GM23248 (cell line): ENCODE measurements around the gene SERPINH1. TPM values are rescaled to one million over a fixed set of nuclear protein-coding genes. Genes with fewer than 3 reads are reported as not detected.

Experiments used
- DNase-seq: peaks from one replicate; pipeline ENCODE4 v3.0.0-alpha.2; 2015
- H2AFZ ChIP-seq: fragments of 200-600 bp; sonication (generic); 2 replicates; pipeline ENCODE4 v1.6.1; 2016; ENCODE audit warnings: antibody characterized with exemption
- H3F3A ChIP-seq: fragments of 200-600 bp; sonication (generic); 2 replicates; pipeline ENCODE4 v1.6.1; 2016; ENCODE audit warnings: mild to moderate bottlenecking, antibody characterized with exemption, mixed run types; ENCODE audit not compliant: insufficient read depth
- H3K27ac ChIP-seq: fragments of 200-600 bp; sonication (generic); 2 replicates; pipeline ENCODE4 v1.5.1; 2016; ENCODE audit warnings: mild to moderate bottlenecking
- H3K27me3 ChIP-seq: fragments of 200-600 bp; sonication (generic); replicated peaks from 2 replicates; pipeline ENCODE4 v1.6.1; 2016; ENCODE audit warnings: mild to moderate bottlenecking; ENCODE audit not compliant: insufficient read depth
- H3K36me3 ChIP-seq: fragments of 200-600 bp; sonication (generic); 2 replicates; pipeline ENCODE4 v1.6.1; 2016; ENCODE audit warnings: low read depth, mild to moderate bottlenecking
- H3K4me1 ChIP-seq: fragments of 200-600 bp; sonication (generic); 2 replicates; pipeline ENCODE4 v1.6.1; 2016; ENCODE audit warnings: mild to moderate bottlenecking; ENCODE audit not compliant: insufficient read depth
- H3K4me2 ChIP-seq: fragments of 200-600 bp; sonication (generic); one replicate; pipeline ENCODE4 v1.6.1; 2016; ENCODE audit warnings: mild to moderate bottlenecking; ENCODE audit not compliant: unreplicated experiment
- H3K4me3 ChIP-seq: fragments of 200-600 bp; sonication (generic); 2 replicates; pipeline ENCODE4 v1.5.1; 2016; ENCODE audit warnings: mild to moderate bottlenecking
- H3K79me2 ChIP-seq: fragments of 200-600 bp; sonication (generic); 2 replicates; pipeline ENCODE4 v1.6.1; 2016; ENCODE audit warnings: mild to moderate bottlenecking; ENCODE audit not compliant: insufficient read depth
- H3K9ac ChIP-seq: fragments of 200-600 bp; sonication (generic); 2 replicates; pipeline ENCODE4 v1.6.1; 2016; ENCODE audit warnings: mild to moderate bottlenecking
- H3K9me2 ChIP-seq: fragments of 200-600 bp; sonication (generic); 2 replicates; pipeline ENCODE4 v1.6.1; 2016; ENCODE audit warnings: mixed run types, mild to moderate bottlenecking, moderate library complexity; ENCODE audit not compliant: insufficient read depth
- H3K9me3 ChIP-seq: fragments of 200-600 bp; sonication (generic); one replicate; pipeline ENCODE4 v1.6.1; 2017; ENCODE audit warnings: low read depth
- H4K20me1 ChIP-seq: fragments of 200-600 bp; sonication (generic); 2 replicates; pipeline ENCODE4 v1.6.0; 2016; ENCODE audit not compliant: insufficient read depth
- EZH2 ChIP-seq: fragments of 200-600 bp; sonication (generic); IDR thresholded peaks from 2 replicates; pipeline ENCODE4 v1.6.1; 2018; ENCODE audit warnings: antibody characterized with exemption, mild to moderate bottlenecking; ENCODE audit not compliant: insufficient read depth, poor library complexity, severe bottlenecking
- EZH2phosphoT487 ChIP-seq: fragments of 200-600 bp; sonication (generic); IDR thresholded peaks from 2 replicates; pipeline ENCODE4 v1.6.1; 2018; ENCODE audit warnings: antibody characterized with exemption, moderate library complexity, mild to moderate bottlenecking, low read depth; ENCODE audit not compliant: insufficient read depth
- WGBS, 2 experiments: methylation state at CpG; one replicate each; pipeline ENCODE4 v1.1.6; 2015 to 2017; ENCODE audit warnings: low lambda C conversion rate in 2 of 2, low coverage in 1 of 2; ENCODE audit errors: missing lambda C conversion rate in 2 of 2; 5-methylcytosine and 5-hydroxymethylcytosine counted together
- in situ Hi-C: fragments of 300-500 bp; cut with MboI; formaldehyde crosslinking; loops from 2 replicates; pipeline ENCODE4 v1.15.0; 2020
- polyA plus RNA-seq: library from polyadenylated mRNA; unstranded; fragments of >200 nt; fragmentation: Nextera tagmentation; extraction: Ambion mirVana; gene quantifications from 2 replicates; pipeline ENCODE4 v1.2.1, GENCODE V29; 2016
- total RNA-seq: library from RNA; depleted of rRNA; stranded (reverse); fragments of >200 nt; shearing (Covaris generic); gene quantifications from 2 replicates; pipeline ENCODE4 v1.2.3, GENCODE V29; 2014

The SERPINH1 gene
- total and polyA plus RNA-seq, 2 experiments from 2014 or later = 520 to 1,872 TPM

- Histone ChIP-seq H4K20me1 (no peaks in the 10 kb centered on the region), H3F3A (no peaks in the 10 kb centered on the region), H3K9ac (no peak overlapping the region), H2AFZ (no peak overlapping the region), H3K4me1 (peaks cover 4% of the 10 kb centered on the region), H3K9me3 (no peaks in the 10 kb centered on the region), H3K9me2 (no peaks in the 10 kb centered on the region), H3K27ac (no peak overlapping the region), H3K27me3 (no peaks in the 10 kb centered on the region), H3K4me3 (no peak overlapping the region), H3K4me2 (no peak overlapping the region), H3K36me3 (no peaks in the 10 kb centered on the region), H3K79me2 (no peaks in the 10 kb centered on the region)
- in situ Hi-C loops = no loop called here
- DNase-seq = no peak
- 91 to 94% methylated on average over 6 to 7 of the region's 7 CpGs for WGBS, 2 experiments
- TF ChIP-seq EZH2 = no peak
Measured at GRCh38 chr11:75522286-75523044, 39.6 kb upstream of the SERPINH1 start.

GRCh38 chr11:75523189-75523588 is 38.9 kb upstream of the SERPINH1 start:
- 87 to 89% methylated on average over 5 of the region's 5 CpGs for WGBS, 2 experiments
- Histone ChIP-seq H4K20me1 (no peaks in the 10 kb centered on the region), H2AFZ (no peak overlapping the region), H3K4me1 (peaks cover 4% of the 10 kb centered on the region), H3K4me2 (no peak overlapping the region), H3K4me3 (no peak overlapping the region), H3K9me3 (no peaks in the 10 kb centered on the region), H3K79me2 (no peaks in the 10 kb centered on the region), H3K36me3 (no peaks in the 10 kb centered on the region), H3K9ac (no peak overlapping the region), H3F3A (no peaks in the 10 kb centered on the region), H3K9me2 (no peaks in the 10 kb centered on the region), H3K27ac (no peak overlapping the region), H3K27me3 (no peaks in the 10 kb centered on the region)
- DNase-seq = no peak
- in situ Hi-C loops = no loop called here
- no peak for TF ChIP-seq EZH2
- no peak for TF ChIP-seq EZH2phosphoT487

GRCh38 chr11:75523811-75524664 is 38.0 kb upstream of the SERPINH1 start:
- TF ChIP-seq EZH2 (no peak), EZH2phosphoT487 (no peak)
- in situ Hi-C loops = no loop called here
- no peak overlapping the region for H3K9ac ChIP-seq

GRCh38 chr11:75524665-75525432 is 37.2 kb upstream of the SERPINH1 start:
- in situ Hi-C loops = no loop called here
- Histone ChIP-seq H3K9ac (peak overlapping the region; percentile 62), H3K79me2 (no peaks in the 10 kb centered on the region), H3K27me3 (no peaks in the 10 kb centered on the region), H3K36me3 (no peaks in the 10 kb centered on the region), H3K4me3 (peak overlapping the region; percentile 78), H2AFZ (peak overlapping the region; percentile 82), H3K9me3 (no peaks in the 10 kb centered on the region), H4K20me1 (no peaks in the 10 kb centered on the region), H3F3A (no peaks in the 10 kb centered on the region), H3K4me1 (peaks cover 4% of the 10 kb centered on the region), H3K4me2 (peak overlapping the region; percentile 82), H3K9me2 (no peaks in the 10 kb centered on the region), H3K27ac (no peak overlapping the region)
- 2 to 3% methylated on average over 29 to 47 of the region's 51 CpGs for whole genome bisulfite sequencing, 2 experiments
- no peak for TF ChIP-seq EZH2phosphoT487
- TF ChIP-seq EZH2 = no peak
- peak; percentile 72 for DNase-seq

More at GRCh38 chr11:75523811-75524664, 38.0 kb upstream of the SERPINH1 start:
- Histone ChIP-seq H3K79me2 (no peaks in the 10 kb centered on the region), H3K9me2 (no peaks in the 10 kb centered on the region), H3F3A (no peaks in the 10 kb centered on the region), H3K9me3 (no peaks in the 10 kb centered on the region), H3K4me2 (peak overlapping the region; percentile 82), H3K27me3 (no peaks in the 10 kb centered on the region), H3K4me1 (peaks cover 4% of the 10 kb centered on the region), H3K36me3 (no peaks in the 10 kb centered on the region), H3K27ac (no peak overlapping the region), H2AFZ (peak overlapping the region; percentile 82; the same call in 1 of the 2 replicates), H3K4me3 (peak overlapping the region; percentile 78), H4K20me1 (no peaks in the 10 kb centered on the region)
- no peak for DNase-seq
- 65 to 68% methylated on average over 10 of the region's 10 CpGs for WGBS, 2 experiments
